Loucy (cell line): ENCODE data around the gene GFRA1.

Experiments
- H2AFZ ChIP-seq: fragments of 200-600 bp; sonication (generic); 2 replicates; pipeline ENCODE4 v1.6.0; 2016; ENCODE audit warnings: antibody characterized with exemption, mild to moderate bottlenecking, low read length, moderate library complexity
- H3F3A ChIP-seq: fragments of 200-600 bp; 2 replicates; pipeline ENCODE4 v1.6.0; 2016; ENCODE audit warnings: antibody characterized with exemption, low read depth, mild to moderate bottlenecking
- H3K27me3 ChIP-seq: fragments of 200-600 bp; sonication (generic); 2 replicates; pipeline ENCODE4 v1.6.1; 2014; ENCODE audit warnings: low read length, mild to moderate bottlenecking; ENCODE audit not compliant: insufficient read depth, poor library complexity, severe bottlenecking
- H3K36me3 ChIP-seq: fragments of 200-600 bp; sonication (generic); 2 replicates; pipeline ENCODE4 v1.6.1; 2016; ENCODE audit warnings: low read length; ENCODE audit not compliant: insufficient read depth
- H3K4me1 ChIP-seq: fragments of 200-600 bp; sonication (generic); 2 replicates; pipeline ENCODE4 v1.5.1; 2014; ENCODE audit warnings: low read length, mild to moderate bottlenecking; ENCODE audit not compliant: insufficient read depth, poor library complexity, severe bottlenecking
- H3K4me2 ChIP-seq: fragments of 200-600 bp; sonication (generic); 2 replicates; pipeline ENCODE4 v1.6.0; 2014; ENCODE audit warnings: antibody characterized with exemption, low read length, low read depth, mild to moderate bottlenecking; ENCODE audit not compliant: poor library complexity, severe bottlenecking
- H3K4me3 ChIP-seq: fragments of 200-600 bp; sonication (generic); 2 replicates; pipeline ENCODE4 v1.5.1; 2014; ENCODE audit warnings: low read length, mild to moderate bottlenecking, mixed read lengths; ENCODE audit not compliant: poor library complexity, severe bottlenecking
- H3K79me2 ChIP-seq: fragments of 200-600 bp; sonication (generic); 2 replicates; pipeline ENCODE4 v1.6.1; 2014; ENCODE audit warnings: low read length; ENCODE audit not compliant: insufficient read depth
- H3K9ac ChIP-seq: fragments of 200-600 bp; sonication (generic); 2 replicates; pipeline ENCODE4 v1.6.0; 2014; ENCODE audit warnings: mild to moderate bottlenecking, low read depth, low read length, moderate library complexity; ENCODE audit not compliant: poor library complexity, severe bottlenecking
- H3K9me2 ChIP-seq: fragments of 200-600 bp; sonication (generic); replicated peaks from 2 replicates; pipeline ENCODE4 v1.6.1; 2016; ENCODE audit warnings: low read depth, low read length, mixed read lengths
- H3K9me3 ChIP-seq: fragments of 200-600 bp; sonication (generic); 2 replicates; pipeline ENCODE4 v1.6.1; 2014; ENCODE audit warnings: mild to moderate bottlenecking, antibody characterized with exemption, low read length, low read depth; ENCODE audit not compliant: insufficient read depth
- H4K20me1 ChIP-seq: fragments of 200-600 bp; sonication (generic); 2 replicates; pipeline ENCODE4 v1.6.0; 2014; ENCODE audit warnings: antibody characterized with exemption, low read length, mild to moderate bottlenecking; ENCODE audit not compliant: insufficient read depth, poor library complexity, severe bottlenecking
- CTCF ChIP-seq: fragments of 200-600 bp; sonication (generic); conservative IDR thresholded peaks from 2 replicates; pipeline ENCODE4 v1.5.1; 2014; ENCODE audit warnings: mild to moderate bottlenecking, antibody characterized with exemption, low read length
- EZH2phosphoT487 ChIP-seq: fragments of 200-600 bp; IDR thresholded peaks from 2 replicates; pipeline ENCODE4 v1.6.1; 2018; ENCODE audit warnings: antibody characterized with exemption, mild to moderate bottlenecking, moderate library complexity, borderline replicate concordance

GFRA1 gene

GRCh38 chr10:116108095-116108494 is 164.9 kb downstream of the GFRA1 start:
- H4K20me1 ChIP-seq, result no peaks in the 10 kb centered on the region
- H3K79me2 ChIP-seq, result no peaks in the 10 kb centered on the region

GRCh38 chr10:116106611-116107010 is 166.4 kb downstream of the GFRA1 start:
- H3K9ac ChIP-seq, result no peak overlapping the region
- H3K79me2 ChIP-seq, result no peaks in the 10 kb centered on the region
- no peaks in the 10 kb centered on the region for H3K9me2 ChIP-seq
- H3K9me3 ChIP-seq, result no peaks in the 10 kb centered on the region
- H3K4me1 ChIP-seq, result peaks cover 6% of the 10 kb centered on the region
- H4K20me1 ChIP-seq, result no peaks in the 10 kb centered on the region
- no peaks in the 10 kb centered on the region for H3F3A ChIP-seq
- H3K36me3 ChIP-seq, result peaks cover 23% of the 10 kb centered on the region; the same call in 1 of the 2 replicates
- TF ChIP-seq EZH2phosphoT487 (no peak), CTCF (no peak)
- no peak overlapping the region for H2AFZ ChIP-seq
- no peaks in the 10 kb centered on the region for H3K27me3 ChIP-seq
- no peak overlapping the region for H3K4me3 ChIP-seq
- H3K4me2 ChIP-seq, result no peak overlapping the region

More at GRCh38 chr10:116108095-116108494, 164.9 kb downstream of the GFRA1 start:
- Histone ChIP-seq H3K4me3 (no peak overlapping the region), H2AFZ (no peak overlapping the region), H3K4me1 (no peaks in the 10 kb centered on the region), H3K27me3 (no peaks in the 10 kb centered on the region), H3K9me2 (no peaks in the 10 kb centered on the region), H3K36me3 (peaks cover 9% of the 10 kb centered on the region; the same call in 1 of the 2 replicates), H3K9me3 (no peaks in the 10 kb centered on the region), H3K4me2 (no peak overlapping the region), H3K9ac (no peak overlapping the region), H3F3A (no peaks in the 10 kb centered on the region)
- TF ChIP-seq CTCF, result no peak
- no peak for TF ChIP-seq EZH2phosphoT487

- Histone ChIP-seq H3K79me2 (no peaks in the 10 kb centered on the region), H3K9ac (no peak overlapping the region), H2AFZ (no peak overlapping the region), H4K20me1 (no peaks in the 10 kb centered on the region), H3K4me2 (no peak overlapping the region), H3F3A (no peaks in the 10 kb centered on the region), H3K4me1 (peaks cover 6% of the 10 kb centered on the region), H3K9me2 (no peaks in the 10 kb centered on the region), H3K4me3 (no peak overlapping the region), H3K9me3 (no peaks in the 10 kb centered on the region), H3K27me3 (no peaks in the 10 kb centered on the region), H3K36me3 (peaks cover 26% of the 10 kb centered on the region; the same call in 1 of the 2 replicates)
- TF ChIP-seq CTCF (no peak), EZH2phosphoT487 (no peak)
Measured at GRCh38 chr10:116105264-116105663, 167.7 kb downstream of the GFRA1 start.
